Measurements from ENCODE around the gene PSD2.

The PSD2 gene

GRCh38 chr5:139795074-139796001 is at the start of gene PSD2:
PSD2 (plus strand) TSS chr5:139795808; CDS start chr5:139809441, 13,633 bp downstream.
- DNase-seq = no peak

DNA sequence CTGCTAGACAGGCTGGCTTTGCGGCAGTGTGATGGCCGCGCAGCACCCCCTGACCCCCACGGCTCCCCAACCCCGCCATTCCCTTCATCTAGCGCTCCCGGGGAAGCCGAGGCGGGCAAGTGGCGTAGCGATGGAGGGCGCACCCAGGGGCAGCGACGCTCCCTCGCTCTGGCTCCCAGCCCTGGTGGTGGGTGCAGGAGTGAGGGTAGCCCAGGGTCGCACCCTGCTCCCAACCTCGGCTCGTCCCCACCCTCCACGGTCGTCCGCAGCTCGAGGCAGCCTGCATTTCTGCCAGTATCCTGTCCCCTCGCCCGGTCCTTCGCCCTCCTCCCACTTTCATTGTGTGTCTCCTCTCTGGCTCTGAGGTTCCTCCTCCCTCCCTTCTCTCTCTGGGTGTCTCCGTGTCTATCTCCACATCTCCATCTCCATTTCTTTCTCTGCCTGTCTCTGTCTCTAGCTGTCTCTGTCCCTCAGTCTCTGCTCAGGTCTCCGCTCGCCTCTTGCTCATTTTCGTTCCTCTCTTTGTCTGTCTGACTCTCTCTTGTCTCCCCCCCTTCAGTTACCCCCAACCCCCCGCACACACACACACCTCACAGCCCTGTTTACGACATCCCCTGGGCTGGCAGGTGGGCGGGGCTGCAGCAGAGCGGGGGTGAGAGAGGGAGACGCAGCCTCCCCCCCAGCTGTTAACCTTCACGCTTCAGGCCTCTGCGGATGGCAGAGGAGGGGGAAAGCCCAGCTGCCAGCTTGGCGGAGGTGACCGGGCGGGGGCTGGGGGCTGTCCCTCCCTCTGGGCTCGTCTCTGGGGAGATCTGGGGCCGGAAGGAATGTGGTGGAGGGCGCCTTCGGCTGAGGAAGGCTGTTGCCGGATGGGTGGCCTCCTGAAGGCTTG is 48.7 kb upstream of the PSD2 start:
- no peak for DNase-seq

- peak in 1 of 2 experiments; percentile 34 for DNase-seq
Observed at GRCh38 chr5:139747583-139748504, 47.8 kb upstream of the PSD2 start.

DNA sequence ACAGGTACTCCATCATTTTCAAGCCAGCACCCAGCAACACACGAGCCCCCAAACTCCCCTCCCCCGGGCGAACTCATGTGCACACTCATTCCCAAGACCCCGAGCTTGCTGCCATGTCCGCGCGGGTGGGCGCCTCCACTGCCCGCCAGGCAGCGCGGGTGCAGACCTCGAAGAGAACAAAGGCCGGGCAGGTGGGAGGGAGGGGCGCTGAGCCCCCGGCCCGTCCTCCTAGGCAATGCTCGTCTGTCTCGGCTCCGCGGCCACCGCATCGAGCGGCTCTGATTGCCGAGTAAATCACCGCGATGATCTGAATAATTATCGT is 47.1 kb upstream of the PSD2 start:
- DNase-seq = no peak

DNA sequence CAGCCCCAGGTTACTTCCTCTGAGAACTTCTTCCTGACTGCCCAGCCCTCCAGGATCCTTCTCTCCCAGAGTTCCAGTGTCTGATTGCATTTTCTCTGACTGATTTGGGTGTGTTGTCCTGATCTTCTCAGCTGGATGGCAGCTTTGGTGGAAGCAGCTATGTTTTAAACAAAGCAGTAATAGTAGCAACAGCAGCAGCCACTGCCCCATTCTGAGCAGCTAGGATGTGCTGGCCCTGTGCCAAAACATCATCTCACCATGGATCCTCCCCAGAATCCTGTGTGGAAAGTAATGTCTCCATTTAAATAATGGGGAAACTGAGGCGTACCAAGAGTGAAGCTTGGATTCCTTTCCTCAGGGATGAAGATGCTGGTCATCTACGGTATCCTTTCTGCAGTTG is 46.4 kb upstream of the PSD2 start:
- no peak for DNase-seq

DNA sequence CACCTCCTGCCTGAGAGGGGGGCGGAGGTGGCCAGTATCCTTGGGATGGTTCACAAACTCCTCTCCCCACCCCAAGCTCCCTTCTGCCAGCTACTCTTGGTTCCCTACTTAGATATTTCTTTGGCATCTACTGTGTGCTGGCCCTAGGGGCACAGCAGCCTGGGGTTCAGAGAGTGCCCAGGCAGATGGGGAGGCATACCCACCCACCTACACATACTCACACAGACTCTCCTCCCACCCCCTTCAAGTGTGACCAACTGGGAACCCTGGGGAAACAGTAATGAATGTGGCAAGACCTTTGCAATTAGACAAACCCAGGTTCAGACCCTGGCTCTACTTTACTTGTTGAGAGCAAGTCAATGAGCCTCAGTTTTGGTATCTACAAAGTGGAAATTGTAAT is 44.4 kb upstream of the PSD2 start:
- DNase-seq = no peak

GRCh38 chr5:139752506-139753473 is 42.8 kb upstream of the PSD2 start:
- DNase-seq = peak in 1 of 2 experiments; percentile 44

GRCh38 chr5:139755892-139756671 is 39.5 kb upstream of the PSD2 start:
- DNase-seq = peak in 1 of 2 experiments; percentile 55

DNA sequence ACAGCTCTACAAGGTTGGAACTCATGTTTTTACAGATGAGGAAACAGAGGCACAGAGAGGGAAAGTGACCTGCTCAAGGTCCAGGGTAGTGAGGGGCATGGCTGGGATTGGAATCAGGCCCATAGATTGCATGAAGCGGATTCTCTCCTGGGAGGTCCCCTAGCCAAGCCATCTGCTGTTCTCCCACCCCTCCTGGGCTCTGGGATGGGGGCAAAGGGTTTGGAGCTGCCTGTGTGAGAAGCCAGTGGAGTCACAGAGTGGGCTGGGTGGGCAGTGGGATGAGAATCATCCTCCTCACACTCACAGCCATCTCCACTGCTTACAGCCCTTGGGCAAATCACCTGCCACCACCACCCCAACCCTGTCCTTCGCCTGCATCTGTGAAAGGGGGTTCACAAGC is 38.6 kb upstream of the PSD2 start:
- no peak for DNase-seq

DNA sequence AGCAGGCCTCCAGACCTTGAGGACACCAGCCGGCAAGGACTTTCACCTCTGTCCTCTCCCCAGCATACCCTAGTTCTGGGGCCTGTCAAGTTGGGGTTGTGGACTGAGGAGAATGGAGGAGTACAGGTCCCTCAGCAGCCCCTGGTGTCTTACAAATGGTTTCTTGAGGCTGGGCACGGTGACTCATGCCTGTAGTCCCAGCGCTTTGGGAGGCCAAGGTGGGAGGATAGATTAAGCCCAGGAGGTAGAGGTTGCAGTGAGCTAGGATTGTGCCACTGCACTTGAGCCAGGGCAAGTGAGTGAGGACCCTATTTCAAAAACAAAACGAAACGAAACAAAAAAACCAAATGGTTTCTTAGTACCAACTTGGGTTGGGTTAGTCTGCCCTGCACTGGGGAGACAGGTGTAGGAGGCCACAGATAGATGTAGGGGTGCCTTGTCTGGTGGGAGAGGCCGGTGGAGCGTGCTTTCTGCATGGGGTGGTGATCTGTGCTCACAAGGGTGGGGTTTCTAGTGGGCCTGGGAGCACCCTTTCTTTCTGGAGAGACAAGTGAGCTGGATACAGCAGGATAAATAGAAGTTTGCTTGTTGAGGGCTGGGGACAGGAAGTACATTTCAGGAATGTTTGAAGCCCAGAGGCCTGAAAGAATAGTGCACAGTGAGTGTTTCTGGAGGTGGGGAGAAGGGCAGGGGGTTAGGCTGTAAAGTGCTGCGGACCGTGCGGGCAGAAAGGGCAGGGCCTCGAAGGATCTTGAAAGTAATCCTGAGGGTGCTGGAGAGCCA is 37.7 kb upstream of the PSD2 start:
- DNase-seq = no peak

- no peak for DNase-seq
Observed at GRCh38 chr5:139758510-139759075, 37.0 kb upstream of the PSD2 start.

- DNase-seq = no peak
Observed at GRCh38 chr5:139759219-139759721, 36.3 kb upstream of the PSD2 start.

- DNase-seq = peak in 1 of 2 experiments; percentile 59
Observed at GRCh38 chr5:139760066-139761056, 35.2 kb upstream of the PSD2 start.

GRCh38 chr5:139761057-139761450 is 34.6 kb upstream of the PSD2 start:
- no peak for DNase-seq

GRCh38 chr5:139761501-139761900 is 34.1 kb upstream of the PSD2 start:
- no peak for DNase-seq

DNA sequence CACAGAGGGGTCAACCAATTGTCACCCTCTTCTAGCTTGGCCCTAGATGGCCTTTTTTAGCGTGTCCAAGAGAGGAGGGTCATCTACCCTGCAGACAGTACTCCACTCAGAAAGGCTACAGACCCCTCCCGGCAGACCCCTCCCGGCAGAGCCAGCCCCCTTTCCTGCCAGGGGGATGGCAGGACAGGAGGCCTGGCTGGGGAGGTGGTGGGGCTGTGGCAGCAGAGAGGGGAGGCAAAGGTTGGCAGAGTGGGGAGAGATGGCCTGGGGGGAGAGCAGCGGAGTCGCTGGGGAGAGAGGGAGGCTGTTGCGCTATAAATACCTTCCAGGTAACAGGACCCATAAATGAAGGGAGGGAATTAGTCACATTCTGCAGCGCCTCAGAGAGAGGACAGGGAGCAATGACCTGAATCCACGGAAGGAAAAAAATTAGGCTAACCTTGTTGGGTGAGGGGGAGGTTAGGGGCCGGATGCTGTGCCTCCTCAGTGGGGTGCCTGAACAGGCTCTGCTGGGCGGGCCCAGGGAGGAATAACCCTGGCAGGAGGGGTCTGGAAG is 32.9 kb upstream of the PSD2 start:
- no peak for DNase-seq

DNA sequence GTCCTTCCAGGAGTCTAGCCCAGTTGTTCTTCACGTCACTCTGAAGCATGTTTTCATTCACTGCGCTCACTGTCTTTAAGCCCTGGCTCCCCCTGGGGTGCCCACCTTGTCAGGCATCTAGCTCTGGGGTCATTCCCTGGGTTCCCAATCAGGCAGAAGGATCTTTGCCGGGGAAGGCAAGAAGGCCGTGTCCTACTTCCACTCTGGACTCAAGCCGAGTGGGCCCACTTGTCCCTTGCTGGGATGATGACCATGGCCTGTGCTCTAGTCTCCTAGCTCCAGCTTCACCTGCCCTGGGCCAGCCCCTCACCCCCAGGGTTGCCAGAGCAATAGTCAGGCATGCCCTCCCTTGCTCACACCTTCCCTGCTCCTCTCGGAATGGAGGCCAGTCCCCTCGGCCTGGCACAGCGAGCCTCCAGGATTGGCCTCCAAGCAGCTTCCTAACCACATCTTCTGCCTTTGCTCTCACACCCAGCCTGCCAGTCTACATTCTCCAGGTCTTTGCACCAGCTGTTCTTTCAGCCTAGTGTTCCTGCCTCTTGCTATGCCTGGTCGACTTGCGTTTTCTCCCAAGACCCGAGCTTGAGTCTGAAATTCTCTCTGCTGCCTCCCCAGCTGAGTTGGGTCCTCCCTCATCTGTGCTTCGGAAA is 32.2 kb upstream of the PSD2 start:
- no peak for DNase-seq

Measured in NCI-H2081 (cell line).